ENCODE measurements around the gene THSD7A. TPM values are rescaled to one million over a fixed set of nuclear protein-coding genes. Genes with fewer than 3 reads are reported as not detected.

The THSD7A gene
- total and polyA plus RNA-seq, 10 of the 15 experiments (the other 5 are each of a cell fraction or from before 2014, with no cell fraction given) = 0.03 to 0.09 (median 0.03) TPM; not detected in 7

DNA sequence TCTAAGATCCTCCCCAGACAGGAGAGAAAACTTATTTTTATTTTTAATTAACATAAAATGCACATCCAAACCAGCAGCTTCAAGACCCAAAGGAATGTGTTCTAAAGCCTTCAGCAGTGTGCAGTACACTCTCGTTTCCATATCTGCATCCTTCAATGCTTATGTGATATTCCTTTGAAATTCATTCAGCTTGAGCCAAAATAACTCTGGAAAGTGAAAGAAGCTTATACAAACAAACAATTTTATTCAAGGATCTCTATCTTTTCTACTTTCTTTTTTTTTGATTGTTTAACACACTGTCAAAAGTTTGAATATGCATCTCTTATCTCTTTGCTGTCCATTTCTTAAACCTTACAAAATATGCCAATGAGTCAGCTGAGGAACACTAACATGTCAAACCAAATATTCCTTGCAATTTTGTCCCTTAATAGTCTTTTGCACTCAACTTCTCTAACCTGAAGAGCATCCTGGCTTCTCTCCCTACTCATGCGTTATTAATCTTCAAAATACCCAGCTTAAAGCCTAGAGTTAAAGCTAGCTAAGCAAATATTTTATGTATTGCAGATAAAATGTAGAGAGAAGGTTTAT, 124.3 kb downstream of the THSD7A start (continued):
- TF ChIP-seq STAT1 (conservative IDR thresholded peaks at IDR 0.05) = no peak

DNA sequence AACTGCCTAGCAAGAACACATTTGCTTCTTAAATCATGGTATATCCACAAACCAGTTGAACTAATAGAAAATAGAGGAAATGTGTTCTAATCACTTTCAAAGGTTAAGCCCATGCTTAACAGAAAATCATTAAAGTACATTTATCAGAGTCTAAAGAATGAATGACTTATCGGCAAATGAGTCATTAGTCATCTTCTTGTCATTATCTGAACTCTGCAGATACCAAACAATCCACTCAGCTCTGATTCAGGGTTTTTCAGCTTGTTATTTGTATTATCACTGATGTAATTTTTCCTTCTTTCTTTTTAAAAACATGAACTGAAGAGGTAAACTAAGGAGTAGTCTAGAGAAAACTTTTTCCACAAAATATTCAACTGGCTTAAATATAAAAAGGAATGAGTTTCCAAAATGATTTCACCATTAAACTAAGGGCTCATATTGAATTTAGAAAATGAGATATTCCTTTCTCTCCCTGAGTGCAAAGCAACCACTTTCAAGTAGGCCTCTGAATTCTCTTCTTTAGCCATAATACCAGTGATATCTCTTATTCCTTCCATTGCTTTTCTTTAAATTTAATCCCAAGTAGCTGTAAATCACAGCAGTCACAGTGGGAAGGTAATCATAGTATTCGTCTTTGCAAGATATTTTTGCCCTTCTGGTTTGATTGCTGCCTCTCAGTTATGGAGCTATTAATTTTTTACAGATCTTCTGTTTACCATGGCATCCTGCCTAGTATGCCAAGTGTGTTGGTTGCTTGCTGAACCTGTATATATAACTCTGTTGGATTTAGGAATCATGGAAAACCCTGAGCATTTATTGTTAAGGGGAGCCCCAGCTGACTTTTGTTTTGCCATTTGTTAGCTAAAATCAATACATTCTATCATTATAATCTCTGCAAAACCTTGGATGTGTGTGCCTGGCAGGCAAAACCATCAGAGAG, 125.1 kb downstream of the THSD7A start:
- no peak overlapping the region for H3K4me3 ChIP-seq
- H3K36me3 ChIP-seq (ENCODE audit: control insufficient read depth in 2 of 2, insufficient read depth in 2 of 2, low read length in 1 of 2) = no peaks in the 10 kb centered on the region
- ChIA-PET SMC1A (ENCODE audit: uncharacterized antibody, unreplicated experiment) (interaction anchor here (1.0 to 1.3 kb wide), 2 partner anchors 8 to 19 kb away, joined by 3 read pairs; no protein-coding TSS in a partner anchor), RAD21 (ENCODE audit: unreplicated experiment) (no interaction called here), CTCF (interaction anchor here (0.6 kb wide), 1 partner anchor 11 kb away, joined by 3 read pairs; no protein-coding TSS in a partner anchor), POLR2A (no interaction called here)
- in situ Hi-C loops (cut with MboI) = no loop called here
- DNase-seq (ENCODE audit: low read depth, low spot score) (no peak), FAIRE-seq (no peak), ATAC-seq (no peak)
- H3K27ac ChIP-seq (ENCODE audit: control insufficient read depth, insufficient read depth) = no peak overlapping the region
- WGBS (ENCODE audit: insufficient coverage, insufficient replicate concordance, low lambda C conversion rate, missing lambda C conversion rate) = 32% methylated on average over 2 of the region's 2 CpGs
- intact Hi-C loops (cut with micrococcal nuclease; ENCODE audit: unreplicated experiment) = no loop called here
- H3K4me1 ChIP-seq (ENCODE audit: control insufficient read depth, insufficient read depth, low read length) = no peaks in the 10 kb centered on the region
- no peaks in the 10 kb centered on the region for H3K9me3 ChIP-seq (replicated peaks; ENCODE audit: control insufficient read depth, insufficient read depth, low read length)
- no peak overlapping the region for H3K4me2 ChIP-seq (ENCODE audit: control insufficient read depth, insufficient read depth)
- no peak overlapping the region for H2AFZ ChIP-seq (ENCODE audit: control insufficient read depth, low read depth, low read length)
- TF ChIP-seq RCOR1 (conservative IDR thresholded peaks at IDR 0.05; ENCODE audit: low read depth, low read length) = no peak
- no peak for TF ChIP-seq HDAC6 (IDR thresholded peaks at IDR 0.05; ENCODE audit: unreplicated experiment)
- no peak overlapping the region for H3K9ac ChIP-seq (ENCODE audit: control insufficient read depth, insufficient read depth, low read length)
- H4K20me1 ChIP-seq (ENCODE audit: control insufficient read depth, insufficient read depth) = no peaks in the 10 kb centered on the region
- no peaks in the 10 kb centered on the region for H3K79me2 ChIP-seq (ENCODE audit: control insufficient read depth, insufficient read depth, low read length)
- H3K27me3 ChIP-seq (replicated peaks in 1 of 2; ENCODE audit: control insufficient read depth in 2 of 2, insufficient read depth in 2 of 2, low read length in 1 of 2) = no peaks in the 10 kb centered on the region
- BruUV-seq (replicated peaks) = no TSS peak

DNA sequence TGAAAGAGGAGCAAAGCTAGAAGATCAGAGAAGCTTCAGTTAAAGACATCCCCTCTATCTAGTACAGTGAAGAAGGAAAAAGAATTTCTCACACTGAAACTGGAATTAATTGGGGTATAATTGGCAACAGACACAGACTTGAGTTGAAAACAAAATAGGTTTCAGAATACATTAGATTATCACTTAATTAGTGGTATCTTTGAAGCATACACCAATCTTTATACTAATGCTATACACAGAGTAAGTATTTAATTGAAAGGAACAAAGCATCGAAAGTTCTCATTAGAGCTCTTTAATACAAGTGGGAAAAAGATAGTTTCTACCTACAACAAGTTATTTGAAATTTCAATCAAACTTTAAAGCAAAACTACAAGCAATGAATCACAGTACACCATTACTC, 128.2 kb downstream of the THSD7A start:
- Histone ChIP-seq H4K20me1 (ENCODE audit: control insufficient read depth, insufficient read depth) (no peaks in the 10 kb centered on the region), H3K79me2 (ENCODE audit: control insufficient read depth, insufficient read depth, low read length) (no peaks in the 10 kb centered on the region), H3K4me1 (ENCODE audit: control insufficient read depth, insufficient read depth, low read length) (no peaks in the 10 kb centered on the region), H3K27ac (ENCODE audit: control insufficient read depth, insufficient read depth) (no peak overlapping the region), H3K4me2 (ENCODE audit: control insufficient read depth, insufficient read depth) (no peak overlapping the region), H3K36me3 (ENCODE audit: control insufficient read depth in 2 of 2, insufficient read depth in 2 of 2, low read length in 1 of 2) (no peaks in the 10 kb centered on the region), H3K9me3 (replicated peaks; ENCODE audit: control insufficient read depth, insufficient read depth, low read length) (no peaks in the 10 kb centered on the region), H3K27me3 (replicated peaks in 1 of 2; ENCODE audit: control insufficient read depth in 2 of 2, insufficient read depth in 2 of 2, low read length in 1 of 2) (no peaks in the 10 kb centered on the region), H3K4me3 (no peak overlapping the region), H3K9ac (ENCODE audit: control insufficient read depth, insufficient read depth, low read length) (no peak overlapping the region), H2AFZ (ENCODE audit: control insufficient read depth, low read depth, low read length) (no peak overlapping the region)
- ChIA-PET SMC1A (ENCODE audit: uncharacterized antibody, unreplicated experiment) (no interaction called here), RAD21 (ENCODE audit: unreplicated experiment) (no interaction called here), POLR2A (no interaction called here), CTCF (no interaction called here)
- intact Hi-C loops (cut with micrococcal nuclease; ENCODE audit: unreplicated experiment) = no loop called here
- BruUV-seq (replicated peaks) = no TSS peak
- no peak for ATAC-seq
- FAIRE-seq = no peak
- DNase-seq (ENCODE audit: low read depth, low spot score) = no peak
- 0% methylated on average over 1 of the region's 1 CpG for WGBS (ENCODE audit: insufficient coverage, insufficient replicate concordance, low lambda C conversion rate, missing lambda C conversion rate)
- in situ Hi-C loops (cut with MboI) = no loop called here
- no peak for TF ChIP-seq EGR1 (IDR thresholded peaks at IDR 0.05; ENCODE audit: borderline replicate concordance in 1 of 2, low read depth in 2 of 2, low read length in 2 of 2)
- TF ChIP-seq, protein P1, sequence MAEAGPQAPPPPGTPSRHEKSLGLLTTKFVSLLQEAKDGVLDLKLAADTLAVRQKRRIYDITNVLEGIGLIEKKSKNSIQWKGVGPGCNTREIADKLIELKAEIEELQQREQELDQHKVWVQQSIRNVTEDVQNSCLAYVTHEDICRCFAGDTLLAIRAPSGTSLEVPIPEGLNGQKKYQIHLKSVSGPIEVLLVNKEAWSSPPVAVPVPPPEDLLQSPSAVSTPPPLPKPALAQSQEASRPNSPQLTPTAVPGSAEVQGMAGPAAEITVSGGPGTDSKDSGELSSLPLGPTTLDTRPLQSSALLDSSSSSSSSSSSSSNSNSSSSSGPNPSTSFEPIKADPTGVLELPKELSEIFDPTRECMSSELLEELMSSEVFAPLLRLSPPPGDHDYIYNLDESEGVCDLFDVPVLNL (IDR thresholded peaks at IDR 0.05; ENCODE audit: low read depth, low read length) = no peak
- TF ChIP-seq MTA2 (IDR thresholded peaks at IDR 0.05; ENCODE audit: low read depth) = peak; percentile 95
- no peak for TF ChIP-seq HDGF (IDR thresholded peaks at IDR 0.05)
- TF ChIP-seq DPF2 (IDR thresholded peaks at IDR 0.05) = no peak
- no peak for TF ChIP-seq JUND (IDR thresholded peaks at IDR 0.05; ENCODE audit: low read depth, low read length)
